ENCODE measurements around the gene ATG10. TPM values are rescaled to one million over a fixed set of nuclear protein-coding genes. Genes with fewer than 3 reads are reported as not detected.
"Not testable (repeated sequence)": the region's sequence is repeated elsewhere in the genome, so short reads cannot be mapped to it uniquely, and the experiment has no call there.

ATG10 gene
- total RNA-seq, 1 donor from 2014 or later: 5.3 TPM

DNA sequence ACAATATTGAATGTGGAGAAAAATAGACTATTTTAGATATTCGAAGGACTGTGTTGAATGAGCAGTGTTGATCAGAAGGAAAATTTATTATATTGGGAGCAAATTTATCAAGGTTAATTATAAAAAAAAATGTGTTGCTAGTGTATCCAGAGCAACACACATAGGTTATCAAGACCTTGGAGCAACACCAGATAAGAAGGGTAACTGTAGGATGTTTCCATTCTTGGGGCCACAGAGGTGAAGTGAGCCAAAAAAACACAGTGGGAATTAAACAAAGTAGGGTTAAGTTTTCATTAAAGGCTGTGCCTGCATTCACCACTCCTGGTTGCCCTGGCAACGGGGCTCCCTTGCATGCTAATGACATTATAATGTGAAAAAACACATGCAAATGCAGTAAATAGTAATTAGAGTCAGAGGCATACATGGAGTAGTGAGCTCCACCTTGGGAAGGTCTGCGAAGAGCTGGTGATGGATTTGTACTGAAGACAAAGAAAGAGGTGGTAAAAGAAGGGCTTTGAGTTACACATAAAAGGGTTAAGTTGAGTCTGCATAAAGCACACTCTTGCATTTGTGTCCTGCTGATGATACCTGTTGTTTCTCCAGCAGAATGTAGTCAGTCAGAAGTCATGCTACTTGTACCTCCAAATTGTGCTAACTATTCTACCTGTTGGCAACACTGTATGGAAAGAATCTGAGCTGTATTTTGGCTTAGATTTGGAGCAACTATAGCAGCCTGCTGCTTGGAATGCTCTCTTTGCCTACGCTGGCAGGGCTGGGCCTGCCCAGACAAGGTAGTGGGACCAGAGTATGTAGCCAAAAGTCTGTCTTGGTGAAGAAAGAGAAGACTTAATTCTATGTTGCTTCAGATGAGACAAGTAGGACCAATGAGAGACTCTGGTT is 59.6 kb downstream of the ATG10 start:
- intact Hi-C loops (cut with micrococcal nuclease): no loop called here
- CTCF ChIA-PET: no interaction called here
- no peak for ATAC-seq (ENCODE audit: low read depth)
- POLR2A ChIA-PET: no interaction called here
- no peak for DNase-seq
- Mint-ChIP-seq H3K4me1 (no peaks in the 10 kb centered on the region), H3K27ac (no peak overlapping the region), H3K27me3 (no peaks in the 10 kb centered on the region), H3K36me3 (ENCODE audit: low read depth) (no peaks in the 10 kb centered on the region), H3K9me3 (peaks cover 2% of the 10 kb centered on the region), H3K4me3 (no peak overlapping the region)
- TF ChIP-seq, protein P1, sequence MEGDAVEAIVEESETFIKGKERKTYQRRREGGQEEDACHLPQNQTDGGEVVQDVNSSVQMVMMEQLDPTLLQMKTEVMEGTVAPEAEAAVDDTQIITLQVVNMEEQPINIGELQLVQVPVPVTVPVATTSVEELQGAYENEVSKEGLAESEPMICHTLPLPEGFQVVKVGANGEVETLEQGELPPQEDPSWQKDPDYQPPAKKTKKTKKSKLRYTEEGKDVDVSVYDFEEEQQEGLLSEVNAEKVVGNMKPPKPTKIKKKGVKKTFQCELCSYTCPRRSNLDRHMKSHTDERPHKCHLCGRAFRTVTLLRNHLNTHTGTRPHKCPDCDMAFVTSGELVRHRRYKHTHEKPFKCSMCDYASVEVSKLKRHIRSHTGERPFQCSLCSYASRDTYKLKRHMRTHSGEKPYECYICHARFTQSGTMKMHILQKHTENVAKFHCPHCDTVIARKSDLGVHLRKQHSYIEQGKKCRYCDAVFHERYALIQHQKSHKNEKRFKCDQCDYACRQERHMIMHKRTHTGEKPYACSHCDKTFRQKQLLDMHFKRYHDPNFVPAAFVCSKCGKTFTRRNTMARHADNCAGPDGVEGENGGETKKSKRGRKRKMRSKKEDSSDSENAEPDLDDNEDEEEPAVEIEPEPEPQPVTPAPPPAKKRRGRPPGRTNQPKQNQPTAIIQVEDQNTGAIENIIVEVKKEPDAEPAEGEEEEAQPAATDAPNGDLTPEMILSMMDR (IDR thresholded peaks at IDR 0.05): no peak

DNA sequence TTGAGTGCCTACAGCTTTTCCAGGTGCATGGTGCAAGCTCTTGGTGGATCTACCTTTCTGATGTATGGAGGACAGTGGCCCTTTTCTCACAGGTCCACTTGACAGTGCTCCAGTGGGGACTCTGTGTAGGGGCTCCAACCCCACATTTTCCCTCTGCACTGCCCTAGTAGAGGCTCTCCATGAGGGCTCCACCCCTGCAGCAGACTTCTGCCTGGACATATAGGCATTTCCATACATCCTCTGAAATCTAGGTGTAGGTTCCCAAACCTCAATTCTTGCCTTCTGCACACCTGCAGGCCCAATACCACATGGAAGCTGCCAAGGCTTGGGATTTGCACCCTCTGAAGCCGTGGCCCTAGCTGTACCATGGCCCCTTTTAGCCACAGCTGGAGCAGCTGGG is 71.1 kb downstream of the ATG10 start:
- H3K4me1 Mint-ChIP-seq; intact Hi-C loops (cut with micrococcal nuclease); ATAC-seq (ENCODE audit: low read depth); POLR2A ChIA-PET; H3K27me3 Mint-ChIP-seq; H3K4me3 Mint-ChIP-seq; DNase-seq; CTCF ChIA-PET; H3K27ac Mint-ChIP-seq: not testable (repeated sequence)
- H3K36me3 Mint-ChIP-seq (ENCODE audit: low read depth): peaks cover 18% of the 10 kb centered on the region
- H3K9me3 Mint-ChIP-seq: peaks cover 19% of the 10 kb centered on the region

DNA sequence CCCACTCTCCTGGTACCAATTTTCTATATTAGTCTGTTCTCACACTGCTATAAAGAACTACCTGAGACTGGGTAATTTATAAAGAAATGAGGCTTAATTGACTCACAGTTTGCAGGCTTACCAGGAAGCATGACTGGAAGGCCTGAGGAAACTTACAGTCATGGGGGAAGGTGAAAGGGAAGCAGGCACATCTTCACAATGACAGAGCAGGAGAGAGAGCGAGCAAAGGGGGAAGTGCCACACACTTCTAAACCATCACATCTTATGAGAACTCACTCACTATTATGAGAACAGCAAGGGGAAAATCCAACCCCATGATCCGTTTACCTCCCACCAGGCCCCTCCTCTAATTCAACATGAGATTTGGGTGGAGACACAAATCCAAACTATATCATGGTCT is 72.2 kb downstream of the ATG10 start:
- ATAC-seq (ENCODE audit: low read depth): no peak
- Mint-ChIP-seq H3K27ac (no peak overlapping the region), H3K27me3 (no peaks in the 10 kb centered on the region), H3K4me3 (no peak overlapping the region), H3K9me3 (peaks cover 14% of the 10 kb centered on the region), H3K4me1 (no peaks in the 10 kb centered on the region), H3K36me3 (ENCODE audit: low read depth) (peaks cover 17% of the 10 kb centered on the region)
- CTCF ChIA-PET: no interaction called here
- POLR2A ChIA-PET: no interaction called here
- TF ChIP-seq, protein P1 (IDR thresholded peaks at IDR 0.05): no peak
- no peak for DNase-seq
- intact Hi-C loops (cut with micrococcal nuclease): no loop called here

DNA sequence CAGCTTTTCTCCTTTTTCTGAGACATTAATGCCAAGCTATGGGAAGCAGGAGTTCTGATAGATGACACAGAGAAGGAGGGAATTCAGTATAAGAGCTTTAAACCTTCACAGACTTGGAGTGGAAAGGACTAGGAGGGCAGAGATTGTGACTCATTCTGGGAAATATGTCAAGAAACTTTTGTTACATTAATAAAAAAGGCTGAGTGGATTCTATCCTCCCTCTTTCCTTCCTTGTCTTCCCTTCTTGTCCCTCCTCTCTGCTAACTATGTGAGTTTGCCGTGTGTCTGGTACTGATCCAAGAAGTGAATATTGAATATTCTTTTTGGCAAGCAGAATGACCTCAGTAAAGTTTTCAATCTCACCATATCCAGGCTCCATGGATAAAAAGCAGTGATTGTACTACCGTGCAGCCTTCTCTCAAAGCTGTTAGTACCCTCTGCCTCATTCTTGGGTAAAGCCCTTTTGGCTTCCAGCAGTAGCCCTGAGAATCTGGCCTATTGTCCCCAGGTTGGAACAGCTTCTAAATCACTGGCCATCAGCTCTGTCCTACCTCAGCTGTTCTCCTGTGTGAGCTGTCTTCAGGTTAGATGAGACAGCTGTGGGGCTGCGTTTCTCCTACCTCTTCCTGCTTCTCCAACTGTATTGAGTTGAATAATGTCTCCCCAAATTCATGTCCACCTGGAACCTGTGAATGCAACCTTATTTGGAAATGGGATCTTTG is 73.9 kb downstream of the ATG10 start:
- peaks cover 17% of the 10 kb centered on the region for H3K36me3 Mint-ChIP-seq (ENCODE audit: low read depth)
- intact Hi-C loops (cut with micrococcal nuclease): no loop called here
- POLR2A ChIA-PET: no interaction called here

DNA sequence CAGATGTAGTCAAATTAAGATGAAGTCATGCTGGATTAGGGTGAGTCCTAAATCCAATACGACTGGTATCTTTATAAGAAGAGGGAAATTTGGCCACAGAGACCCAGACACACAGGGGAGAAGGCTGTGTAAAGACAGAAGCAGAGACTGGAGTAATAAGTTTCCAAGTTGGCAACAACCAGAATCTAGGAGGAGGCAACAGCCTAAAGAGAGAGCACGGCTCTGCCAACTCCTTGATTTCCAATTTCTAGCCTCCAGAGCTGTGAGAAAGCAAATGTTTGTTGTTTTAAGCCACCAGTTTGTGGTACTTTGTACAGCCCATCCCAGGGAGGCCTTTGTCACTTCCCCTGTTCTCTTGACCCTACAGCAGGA is 74.4 kb downstream of the ATG10 start:
- H3K9me3 Mint-ChIP-seq: peaks cover 14% of the 10 kb centered on the region
- no peaks in the 10 kb centered on the region for H3K4me1 Mint-ChIP-seq
- ChIA-PET CTCF (no interaction called here), POLR2A (no interaction called here)
- TF ChIP-seq, protein P1 (IDR thresholded peaks at IDR 0.05): no peak
- H3K27me3 Mint-ChIP-seq: no peaks in the 10 kb centered on the region
- no peak overlapping the region for H3K4me3 Mint-ChIP-seq
- intact Hi-C loops (cut with micrococcal nuclease): no loop called here
- ATAC-seq (ENCODE audit: low read depth) (no peak), DNase-seq (no peak)
- no peak overlapping the region for H3K27ac Mint-ChIP-seq
- H3K36me3 Mint-ChIP-seq (ENCODE audit: low read depth): peaks cover 17% of the 10 kb centered on the region

More for the DNA sequence above, 73.9 kb downstream of the ATG10 start:
- DNase-seq (no peak), ATAC-seq (ENCODE audit: low read depth) (no peak)
- CTCF ChIA-PET: no interaction called here
- H3K9me3 Mint-ChIP-seq: peaks cover 14% of the 10 kb centered on the region
- no peaks in the 10 kb centered on the region for H3K4me1 Mint-ChIP-seq
- no peaks in the 10 kb centered on the region for H3K27me3 Mint-ChIP-seq
- no peak overlapping the region for H3K27ac Mint-ChIP-seq
- H3K4me3 Mint-ChIP-seq: no peak overlapping the region
- TF ChIP-seq, protein P1 (IDR thresholded peaks at IDR 0.05): no peak

Data from activated B cell treated with CpG ODN at 0.5 μM for 24 hours (primary cell).